A673 (cell line): ENCODE data around the gene TRUB2. TPM values are rescaled to one million over a fixed set of nuclear protein-coding genes. Genes with fewer than 3 reads are reported as not detected.

Experiments
- BruUV-seq: library from RNA; stranded (reverse); fragments of 400-500 nt; replicated peaks from 2 replicates; lab custom pipeline; 2021; lab: Mats Ljungman, UMichigan
- CTCF ChIA-PET: fragments of 300-600 bp; sonication (Branson Sonifier 250); formaldehyde crosslinking; loops from one replicate; lab custom pipeline; 2022; ENCODE audit warnings: antibody characterized with exemption; lab: Charles Lee
- POLR2A ChIA-PET: fragments of 300-600 bp; sonication (Branson Sonifier 250); formaldehyde crosslinking; loops from one replicate; lab custom pipeline; 2022; ENCODE audit warnings: antibody characterized with exemption; ENCODE audit not compliant: low non-redundant PET; lab: Charles Lee
- DNase-seq: peaks from one replicate; pipeline ENCODE4 v3.0.0-alpha.2; 2015; ENCODE audit warnings: low spot score
- H3K27ac ChIP-seq: fragments of 200-600 bp; sonication (generic); 2 replicates; pipeline ENCODE4 v1.5.1; 2016; ENCODE audit warnings: mixed run types, low read depth, mild to moderate bottlenecking, mixed read lengths, antibody characterized with exemption, low read length; ENCODE audit not compliant: poor library complexity, severe bottlenecking
- H3K27me3 ChIP-seq: fragments of 200-600 bp; sonication (generic); replicated peaks from 2 replicates; pipeline ENCODE4 v1.6.1; 2017; ENCODE audit warnings: mixed run types, low read depth, mild to moderate bottlenecking, mixed read lengths, antibody characterized with exemption, low read length; ENCODE audit not compliant: insufficient read depth, poor library complexity
- H3K36me3 ChIP-seq: fragments of 200-600 bp; sonication (generic); 2 replicates; pipeline ENCODE4 v1.6.1; 2016; ENCODE audit warnings: mixed run types, mild to moderate bottlenecking, mixed read lengths, antibody characterized with exemption, low read length; ENCODE audit not compliant: insufficient read depth, poor library complexity, severe bottlenecking
- H3K4me1 ChIP-seq: fragments of 200-600 bp; sonication (generic); 2 replicates; pipeline ENCODE4 v1.6.1; 2017; ENCODE audit warnings: mixed run types, mild to moderate bottlenecking, mixed read lengths, antibody characterized with exemption, low read length; ENCODE audit not compliant: insufficient read depth, poor library complexity, severe bottlenecking
- H3K4me3 ChIP-seq: fragments of 200-600 bp; sonication (generic); 2 replicates; pipeline ENCODE4 v1.5.1; 2016; ENCODE audit warnings: low read depth, mixed run types, mild to moderate bottlenecking, mixed read lengths, low read length; ENCODE audit not compliant: poor library complexity, severe bottlenecking
- H3K9me3 ChIP-seq: fragments of 200-600 bp; sonication (generic); 2 replicates; pipeline ENCODE4 v1.6.1; 2016; ENCODE audit warnings: mixed run types, low read depth, mild to moderate bottlenecking, mixed read lengths, antibody characterized with exemption, low read length; ENCODE audit not compliant: poor library complexity, severe bottlenecking
- CTCF ChIP-seq: fragments of 300-800, 200-600 bp; sonication (generic); conservative IDR thresholded peaks from 2 replicates; pipeline ENCODE4 v1.5.1; 2017; ENCODE audit warnings: low read depth, mild to moderate bottlenecking, antibody characterized with exemption, low read length, moderate library complexity, mixed read lengths
- EZH2 ChIP-seq: fragments of 200-600 bp; sonication (generic); IDR thresholded peaks from 2 replicates; pipeline ENCODE4 v1.6.1; 2017; ENCODE audit warnings: borderline replicate concordance, low read depth, mild to moderate bottlenecking, mixed read lengths, antibody characterized with exemption, low read length; ENCODE audit not compliant: poor library complexity, severe bottlenecking
- intact Hi-C: fragments of 100-400 bp; cut with micrococcal nuclease; formaldehyde crosslinking; loops from one replicate; pipeline ENCODE4 v1.10.0; 2022; ENCODE audit not compliant: unreplicated experiment
- total RNA-seq: library from RNA; stranded (reverse); gene quantifications from 2 replicates; pipeline ENCODE4 v1.2.3, GENCODE V29; 2021

Gene TRUB2
- total RNA-seq, 1 experiment from 2014 or later = 57.4 TPM

DNA sequence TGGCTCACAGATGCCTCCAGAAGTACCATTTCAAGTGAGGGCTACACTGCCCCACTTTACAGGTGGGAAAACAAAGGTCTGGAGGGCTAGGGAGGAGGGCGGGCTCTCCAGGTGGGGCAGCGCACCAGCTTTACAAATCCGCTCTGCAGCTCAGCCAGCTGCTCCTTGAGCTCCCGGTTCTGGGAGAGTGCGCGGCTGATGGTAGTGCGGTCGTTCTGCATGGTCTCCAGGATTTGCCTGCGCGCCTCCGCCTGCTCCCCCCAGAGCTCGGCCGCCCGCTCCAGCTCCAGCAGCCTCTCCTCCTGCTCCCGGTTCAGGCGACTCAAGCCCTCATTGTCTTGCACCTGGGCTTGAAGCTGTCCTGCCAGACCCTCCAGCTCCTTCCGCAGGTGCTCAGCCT is 61.9 kb downstream of the TRUB2 start:
- Histone ChIP-seq H3K27me3 (no peaks in the 10 kb centered on the region), H3K9me3 (no peaks in the 10 kb centered on the region), H3K4me3 (no peak overlapping the region), H3K4me1 (no peaks in the 10 kb centered on the region), H3K27ac (no peak overlapping the region), H3K36me3 (peaks cover 22% of the 10 kb centered on the region)
- POLR2A ChIA-PET = no interaction called here
- CTCF ChIA-PET = no interaction called here
- TF ChIP-seq EZH2 (no peak), CTCF (no peak)
- DNase-seq = no peak
- no TSS peak for BruUV-seq
- intact Hi-C loops = no loop called here

DNA sequence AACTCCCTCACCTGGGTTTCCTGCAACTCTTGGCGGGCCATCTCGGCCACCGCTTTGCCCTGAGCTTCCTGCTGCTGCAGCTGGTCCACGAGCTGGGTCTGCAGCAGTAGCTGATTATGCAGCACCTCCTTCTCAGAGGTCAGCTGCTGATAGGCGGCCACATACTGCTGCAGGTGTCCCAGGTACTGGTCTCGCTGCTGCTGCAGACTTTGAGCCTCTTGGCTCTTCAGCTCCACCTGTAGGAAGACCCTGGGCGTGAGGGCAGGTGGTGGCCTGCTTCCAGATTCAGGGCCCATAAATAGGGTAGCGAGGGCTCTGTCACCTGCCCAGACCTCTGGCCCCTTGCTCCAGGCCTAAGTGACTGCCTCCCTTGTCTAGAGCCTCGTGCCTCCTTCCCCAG is 63.1 kb downstream of the TRUB2 start:
- Histone ChIP-seq H3K27ac (no peak overlapping the region), H3K4me1 (no peaks in the 10 kb centered on the region), H3K4me3 (no peak overlapping the region), H3K36me3 (peaks cover 22% of the 10 kb centered on the region), H3K9me3 (no peaks in the 10 kb centered on the region), H3K27me3 (no peaks in the 10 kb centered on the region)
- ChIA-PET POLR2A (no interaction called here), CTCF (interaction anchor here (0.6 kb wide), 1 partner anchor 54 kb away, joined by 3 read pairs; no protein-coding TSS in a partner anchor)
- DNase-seq = no peak
- intact Hi-C loops = no loop called here
- BruUV-seq = no TSS peak
- no peak for TF ChIP-seq EZH2
- no peak for TF ChIP-seq CTCF

DNA sequence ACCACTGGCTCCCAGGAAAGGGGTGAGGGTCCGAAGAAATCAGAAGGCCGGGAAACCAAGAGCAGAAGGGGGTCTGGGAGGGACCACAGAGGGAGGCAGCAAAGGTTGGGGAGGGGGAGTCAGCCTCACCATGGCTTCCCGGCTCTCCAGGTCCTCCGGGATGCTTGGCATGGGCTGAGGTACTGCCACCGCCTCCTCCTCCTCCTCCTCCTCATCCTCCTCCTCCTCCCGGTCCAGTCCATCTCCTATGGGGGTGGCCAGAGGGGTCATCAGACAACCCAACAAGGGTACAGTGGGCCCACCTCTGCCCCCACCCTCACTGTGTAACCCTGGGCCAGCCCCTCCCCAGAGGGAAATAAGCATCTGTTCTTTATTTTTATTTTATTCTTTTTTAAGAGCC is 63.9 kb downstream of the TRUB2 start:
- ChIA-PET POLR2A (interaction anchor here (1.0 kb wide), 1 partner anchor 295 kb away, joined by 4 read pairs; no protein-coding TSS in a partner anchor), CTCF (no interaction called here)
- H3K4me1 ChIP-seq = no peaks in the 10 kb centered on the region
- no peak for TF ChIP-seq EZH2
- no peak for TF ChIP-seq CTCF
- no peak overlapping the region for H3K27ac ChIP-seq
- H3K27me3 ChIP-seq = no peaks in the 10 kb centered on the region
- no peaks in the 10 kb centered on the region for H3K9me3 ChIP-seq
- intact Hi-C loops = no loop called here
- H3K4me3 ChIP-seq = no peak overlapping the region
- DNase-seq = no peak
- H3K36me3 ChIP-seq = peaks cover 22% of the 10 kb centered on the region
- BruUV-seq = no TSS peak
